ENCODE data around the gene EEF1G. TPM values are rescaled to one million over a fixed set of nuclear protein-coding genes. Genes with fewer than 3 reads are reported as not detected.

Gene EEF1G
- total and polyA plus RNA-seq, 9 of the 15 experiments (the other 6 are each of a cell fraction or from before 2014, with no cell fraction given), result 985 to 2,349 (median 2,035) TPM

- in situ Hi-C loops (cut with MboI), result no loop called here
- WGBS (ENCODE audit: insufficient coverage, low coverage, missing lambda C conversion rate), result 64% methylated on average over 18 of the region's 18 CpGs
- Histone ChIP-seq H3K9ac (ENCODE audit: insufficient read depth in 1 of 2, low read depth in 2 of 2, low read length in 2 of 2) (peak overlapping the region in 1 of 2 experiments; percentile 41; a peak in 2 of 4 replicates), H2AFZ (ENCODE audit: low read depth, low read length) (no peak overlapping the region), H3K4me2 (ENCODE audit: insufficient read depth, low read length) (no peak overlapping the region), H3K79me2 (ENCODE audit: control insufficient read depth, insufficient read depth, low read length) (peaks cover 59% of the 10 kb centered on the region), H3K4me1 (replicated peaks in 1 of 2; ENCODE audit: control insufficient read depth in 2 of 2, insufficient read depth in 2 of 2, low read length in 2 of 2) (peaks cover 23 to 25% of the 10 kb centered on the region in 2 experiments), H3K9me1 (ENCODE audit: control insufficient read depth, insufficient read depth, low read length) (no peaks in the 10 kb centered on the region), H3K27ac (ENCODE audit: extremely low read depth, low read depth, low read length) (0 out of 3 replicates have a peak overlapping the region, but pooled peaks have one; percentile 0), H3K4me3 (no peak overlapping the region), H4K20me1 (replicated peaks; ENCODE audit: control insufficient read depth, insufficient read depth, low read length) (no peaks in the 10 kb centered on the region), H3K27me3 (ENCODE audit: control insufficient read depth in 2 of 2, insufficient read depth in 2 of 2, low read length in 2 of 2) (no peaks in the 10 kb centered on the region), H3K9me3 (replicated peaks; ENCODE audit: control insufficient read depth, insufficient read depth, low read depth, low read length) (no peaks in the 10 kb centered on the region), H3K36me3 (ENCODE audit: control insufficient read depth, insufficient read depth, low read length) (peaks cover 60% of the 10 kb centered on the region)
- ATAC-seq (no peak), FAIRE-seq (peak; percentile 15), DNase-seq (ENCODE audit: extremely low read depth in 1 of 4, low spot score in 3 of 4) (peak in 1 of 4 experiments; percentile 61)
- BruUV-seq (replicated peaks), result no TSS peak
- intact Hi-C loops (cut with micrococcal nuclease), result no loop called here
- CTCF ChIA-PET (ENCODE audit: low intra/inter-chr PET ratio), result no interaction called here
- POLR2A ChIA-PET, result interaction anchor here (0.7 to 2.8 kb wide), 2 partner anchors 12 to 15 kb away, joined by 3 to 12 read pairs; partner anchors contain the start of gene EEF1G
- no peak for TF ChIP-seq CHCHD3 (CRISPR knock-in tag; IDR thresholded peaks at IDR 0.05)
- TF ChIP-seq DEAF1 (CRISPR knock-in tag; IDR thresholded peaks at IDR 0.05), result no peak
- peak; percentile 80 for TF ChIP-seq ZNF384 (IDR thresholded peaks at IDR 0.05; ENCODE audit: low read depth, low read length)
- no peak for TF ChIP-seq SMARCC2 (IDR thresholded peaks at IDR 0.05; ENCODE audit: low read depth)
- no peak for TF ChIP-seq ZSCAN29 (IDR thresholded peaks at IDR 0.05)
- peak; percentile 44 to 59 (median 46); a peak in 4 of 6 replicates for TF ChIP-seq CTCF (IDR thresholded peaks at IDR 0.05 in 2 of 3, conservative IDR thresholded peaks at IDR 0.05 in 1 of 3; ENCODE audit: insufficient read depth in 2 of 3, low read depth in 1 of 3, low read length in 3 of 3)
- TF ChIP-seq NRF1 (conservative IDR thresholded peaks at IDR 0.05 in 1 of 2, IDR thresholded peaks at IDR 0.05 in 1 of 2), result 0 out of 4 replicates have a peak, but pooled peaks of 1 of the 2 experiments have one; percentile 12
- no peak for TF ChIP-seq ZNF347 (CRISPR knock-in tag; IDR thresholded peaks at IDR 0.05; ENCODE audit: low read depth)
- TF ChIP-seq USF1 (CRISPR knock-in tag; IDR thresholded peaks at IDR 0.05), result 0 out of 2 replicates have a peak, but pooled peaks have one; percentile 29
- no peak for TF ChIP-seq LARP7 (IDR thresholded peaks at IDR 0.05)
- no peak for TF ChIP-seq ZBTB33 (CRISPR knock-in tag; IDR thresholded peaks at IDR 0.05)
- 0 out of 2 replicates have a peak, but pooled peaks have one; percentile 8 for TF ChIP-seq SMC3 (conservative IDR thresholded peaks at IDR 0.05; ENCODE audit: insufficient read depth, low read depth, low read length)
- TF ChIP-seq ZBTB9 (CRISPR knock-in tag; IDR thresholded peaks at IDR 0.05), result no peak
- TF ChIP-seq SP1 (CRISPR knock-in tag; IDR thresholded peaks at IDR 0.05), result no peak
These were observed 15.4 kb upstream of the EEF1G start for GRCh38 chr11:62588966-62589637.

All from K562 (cell line).